ENCODE results near the gene CAMK2D.

Gene CAMK2D

GRCh38 chr4:113482325-113482724 lies 279.2 kb downstream of the CAMK2D start:
- H3K4me2 ChIP-seq (ENCODE audit: low read length) = no peak overlapping the region
- H2BK5ac ChIP-seq (ENCODE audit: low read length) = no peak overlapping the region
- H3K79me2 ChIP-seq (ENCODE audit: control insufficient read depth, insufficient read depth, low read length) = no peaks in the 10 kb centered on the region
- H3K18ac ChIP-seq (ENCODE audit: low read length) = no peak overlapping the region
- no peak overlapping the region for H3K4ac ChIP-seq (ENCODE audit: low read depth, low read length)
- no peaks in the 10 kb centered on the region for H3K79me1 ChIP-seq (ENCODE audit: low read length)
- H3K23ac ChIP-seq (ENCODE audit: low read length) = no peak overlapping the region
- H3K9ac ChIP-seq (ENCODE audit: low read length) = no peak overlapping the region
- H2AK5ac ChIP-seq (ENCODE audit: low read length) = no peak overlapping the region
- no peaks in the 10 kb centered on the region for H3K36me3 ChIP-seq (ENCODE audit: control insufficient read depth, insufficient read depth, low read length)
- DNase-seq = no peak
- H3K27me3 ChIP-seq (ENCODE audit: insufficient read depth, low read length, poor library complexity) = no peaks in the 10 kb centered on the region
- no peak overlapping the region for H2BK120ac ChIP-seq (ENCODE audit: low read depth, low read length)
- H4K5ac ChIP-seq (ENCODE audit: low read length) = no peak overlapping the region
- H4K8ac ChIP-seq (ENCODE audit: low read depth, low read length) = no peak overlapping the region
- no peak overlapping the region for H3K4me3 ChIP-seq (ENCODE audit: low read length)
- H3K56ac ChIP-seq (ENCODE audit: low read length) = no peak overlapping the region
- no peaks in the 10 kb centered on the region for H3K4me1 ChIP-seq (ENCODE audit: control insufficient read depth, low read depth, low read length)
- H3K27ac ChIP-seq (ENCODE audit: low read depth, low read length) = no peak overlapping the region
- H2BK15ac ChIP-seq (replicated peaks; ENCODE audit: low read depth) = no peak overlapping the region

GRCh38 chr4:113481820-113482219 lies 279.7 kb downstream of the CAMK2D start:
- Histone ChIP-seq H3K4me2 (ENCODE audit: low read length) (no peak overlapping the region), H3K23ac (ENCODE audit: low read length) (no peak overlapping the region), H3K4me3 (ENCODE audit: low read length) (no peak overlapping the region), H2AK5ac (ENCODE audit: low read length) (no peak overlapping the region), H2BK120ac (ENCODE audit: low read depth, low read length) (no peak overlapping the region), H3K4ac (ENCODE audit: low read depth, low read length) (no peak overlapping the region), H3K9ac (ENCODE audit: low read length) (no peak overlapping the region), H4K5ac (ENCODE audit: low read length) (no peak overlapping the region), H3K4me1 (ENCODE audit: control insufficient read depth, low read depth, low read length) (no peaks in the 10 kb centered on the region), H3K79me1 (ENCODE audit: low read length) (no peaks in the 10 kb centered on the region), H2BK15ac (replicated peaks; ENCODE audit: low read depth) (no peak overlapping the region), H3K27me3 (ENCODE audit: insufficient read depth, low read length, poor library complexity) (no peaks in the 10 kb centered on the region), H3K27ac (ENCODE audit: low read depth, low read length) (no peak overlapping the region), H2BK5ac (ENCODE audit: low read length) (no peak overlapping the region), H3K36me3 (ENCODE audit: control insufficient read depth, insufficient read depth, low read length) (no peaks in the 10 kb centered on the region), H3K79me2 (ENCODE audit: control insufficient read depth, insufficient read depth, low read length) (no peaks in the 10 kb centered on the region), H4K8ac (ENCODE audit: low read depth, low read length) (no peak overlapping the region), H3K56ac (ENCODE audit: low read length) (no peak overlapping the region), H3K18ac (ENCODE audit: low read length) (no peak overlapping the region)
- no peak for DNase-seq

GRCh38 chr4:113480109-113480508 lies 281.4 kb downstream of the CAMK2D start:
- Histone ChIP-seq H3K4ac (ENCODE audit: low read depth, low read length) (no peak overlapping the region), H2BK5ac (ENCODE audit: low read length) (no peak overlapping the region), H3K79me2 (ENCODE audit: control insufficient read depth, insufficient read depth, low read length) (no peaks in the 10 kb centered on the region), H3K79me1 (ENCODE audit: low read length) (no peaks in the 10 kb centered on the region), H4K5ac (ENCODE audit: low read length) (no peak overlapping the region), H3K36me3 (ENCODE audit: control insufficient read depth, insufficient read depth, low read length) (no peaks in the 10 kb centered on the region), H3K27me3 (ENCODE audit: insufficient read depth, low read length, poor library complexity) (no peaks in the 10 kb centered on the region), H3K18ac (ENCODE audit: low read length) (no peak overlapping the region), H3K4me2 (ENCODE audit: low read length) (no peak overlapping the region), H3K27ac (ENCODE audit: low read depth, low read length) (no peak overlapping the region), H2AK5ac (ENCODE audit: low read length) (no peak overlapping the region), H2BK120ac (ENCODE audit: low read depth, low read length) (no peak overlapping the region), H3K9ac (ENCODE audit: low read length) (no peak overlapping the region), H3K23ac (ENCODE audit: low read length) (no peak overlapping the region), H2BK15ac (replicated peaks; ENCODE audit: low read depth) (no peak overlapping the region), H3K4me3 (ENCODE audit: low read length) (no peak overlapping the region), H3K4me1 (ENCODE audit: control insufficient read depth, low read depth, low read length) (no peaks in the 10 kb centered on the region), H3K56ac (ENCODE audit: low read length) (no peak overlapping the region), H4K8ac (ENCODE audit: low read depth, low read length) (no peak overlapping the region)
- no peak for DNase-seq
- no CpG with 5 or more reads among the region's 12 CpGs for WGBS (ENCODE audit: extremely low coverage, insufficient coverage, low lambda C conversion rate)

GRCh38 chr4:113478032-113478431 lies 283.5 kb downstream of the CAMK2D start:
- no peak overlapping the region for H3K9ac ChIP-seq (ENCODE audit: low read length)
- no peak overlapping the region for H3K4me2 ChIP-seq (ENCODE audit: low read length)
- no peak overlapping the region for H2AK5ac ChIP-seq (ENCODE audit: low read length)
- no peak overlapping the region for H2BK5ac ChIP-seq (ENCODE audit: low read length)
- H3K27ac ChIP-seq (ENCODE audit: low read depth, low read length) = no peak overlapping the region
- H4K8ac ChIP-seq (ENCODE audit: low read depth, low read length) = no peak overlapping the region
- H3K4ac ChIP-seq (ENCODE audit: low read depth, low read length) = no peak overlapping the region
- H3K79me1 ChIP-seq (ENCODE audit: low read length) = no peaks in the 10 kb centered on the region
- H3K36me3 ChIP-seq (ENCODE audit: control insufficient read depth, insufficient read depth, low read length) = no peaks in the 10 kb centered on the region
- WGBS (ENCODE audit: extremely low coverage, insufficient coverage, low lambda C conversion rate) = no CpG with 5 or more reads among the region's 2 CpGs
- H4K5ac ChIP-seq (ENCODE audit: low read length) = no peak overlapping the region
- no peak overlapping the region for H2BK120ac ChIP-seq (ENCODE audit: low read depth, low read length)
- no peak overlapping the region for H3K18ac ChIP-seq (ENCODE audit: low read length)
- no peak overlapping the region for H3K23ac ChIP-seq (ENCODE audit: low read length)
- DNase-seq = no peak
- H2BK15ac ChIP-seq (replicated peaks; ENCODE audit: low read depth) = no peak overlapping the region
- H3K56ac ChIP-seq (ENCODE audit: low read length) = no peak overlapping the region
- no peak overlapping the region for H3K4me3 ChIP-seq (ENCODE audit: low read length)
- no peaks in the 10 kb centered on the region for H3K79me2 ChIP-seq (ENCODE audit: control insufficient read depth, insufficient read depth, low read length)
- no peaks in the 10 kb centered on the region for H3K4me1 ChIP-seq (ENCODE audit: control insufficient read depth, low read depth, low read length)
- H3K27me3 ChIP-seq (ENCODE audit: insufficient read depth, low read length, poor library complexity) = no peaks in the 10 kb centered on the region

- Histone ChIP-seq H3K36me3 (ENCODE audit: control insufficient read depth, insufficient read depth, low read length) (no peaks in the 10 kb centered on the region), H3K27me3 (ENCODE audit: insufficient read depth, low read length, poor library complexity) (no peaks in the 10 kb centered on the region), H3K9ac (ENCODE audit: low read length) (no peak overlapping the region), H2BK120ac (ENCODE audit: low read depth, low read length) (no peak overlapping the region), H3K4me3 (ENCODE audit: low read length) (no peak overlapping the region), H3K27ac (ENCODE audit: low read depth, low read length) (no peak overlapping the region), H3K56ac (ENCODE audit: low read length) (no peak overlapping the region), H2AK5ac (ENCODE audit: low read length) (no peak overlapping the region), H3K4me1 (ENCODE audit: control insufficient read depth, low read depth, low read length) (no peaks in the 10 kb centered on the region), H4K5ac (ENCODE audit: low read length) (no peak overlapping the region), H3K4ac (ENCODE audit: low read depth, low read length) (no peak overlapping the region), H3K18ac (ENCODE audit: low read length) (no peak overlapping the region), H4K8ac (ENCODE audit: low read depth, low read length) (no peak overlapping the region), H2BK15ac (replicated peaks; ENCODE audit: low read depth) (no peak overlapping the region), H2BK5ac (ENCODE audit: low read length) (no peak overlapping the region), H3K79me1 (ENCODE audit: low read length) (no peaks in the 10 kb centered on the region), H3K79me2 (ENCODE audit: control insufficient read depth, insufficient read depth, low read length) (no peaks in the 10 kb centered on the region), H3K23ac (ENCODE audit: low read length) (no peak overlapping the region), H3K4me2 (ENCODE audit: low read length) (no peak overlapping the region)
- WGBS (ENCODE audit: extremely low coverage, insufficient coverage, low lambda C conversion rate) = no CpG with 5 or more reads among the region's 2 CpGs
- DNase-seq = peak; percentile 13
Measured at GRCh38 chr4:113476800-113477199, 284.7 kb downstream of the CAMK2D start.

GRCh38 chr4:113474017-113474416 lies 287.5 kb downstream of the CAMK2D start:
- Histone ChIP-seq H2BK15ac (replicated peaks; ENCODE audit: low read depth) (no peak overlapping the region), H3K56ac (ENCODE audit: low read length) (no peak overlapping the region), H3K4me2 (ENCODE audit: low read length) (no peak overlapping the region), H3K4ac (ENCODE audit: low read depth, low read length) (no peak overlapping the region), H4K8ac (ENCODE audit: low read depth, low read length) (no peak overlapping the region), H2AK5ac (ENCODE audit: low read length) (no peak overlapping the region), H3K4me1 (ENCODE audit: control insufficient read depth, low read depth, low read length) (no peaks in the 10 kb centered on the region), H3K4me3 (ENCODE audit: low read length) (no peak overlapping the region), H3K36me3 (ENCODE audit: control insufficient read depth, insufficient read depth, low read length) (no peaks in the 10 kb centered on the region), H2BK5ac (ENCODE audit: low read length) (no peak overlapping the region), H3K23ac (ENCODE audit: low read length) (no peak overlapping the region), H3K18ac (ENCODE audit: low read length) (no peak overlapping the region), H4K5ac (ENCODE audit: low read length) (no peak overlapping the region), H3K27me3 (ENCODE audit: insufficient read depth, low read length, poor library complexity) (no peaks in the 10 kb centered on the region), H3K79me2 (ENCODE audit: control insufficient read depth, insufficient read depth, low read length) (no peaks in the 10 kb centered on the region), H2BK120ac (ENCODE audit: low read depth, low read length) (no peak overlapping the region), H3K9ac (ENCODE audit: low read length) (no peak overlapping the region), H3K79me1 (ENCODE audit: low read length) (no peaks in the 10 kb centered on the region), H3K27ac (ENCODE audit: low read depth, low read length) (no peak overlapping the region)
- DNase-seq = no peak

All from mesendoderm (in vitro differentiated cells).